OCI-LY7 (cell line): ENCODE measurements around the gene PLA2G12A. TPM values are rescaled to one million over a fixed set of nuclear protein-coding genes. Genes with fewer than 3 reads are reported as not detected.

Source experiments
- BruUV-seq: library from RNA; stranded (reverse); fragments of 400-500 nt; replicated peaks from 2 replicates; lab custom pipeline; 2021; lab: Mats Ljungman, UMichigan
- CTCF ChIA-PET: fragments of 300-600 bp; sonication (Branson Sonifier 250); formaldehyde crosslinking; loops from one replicate; lab custom pipeline; 2022; ENCODE audit warnings: antibody characterized with exemption; ENCODE audit not compliant: unreplicated experiment; lab: Charles Lee
- POLR2A ChIA-PET: fragments of 300-600 bp; sonication (Branson Sonifier 250); formaldehyde crosslinking; loops from one replicate; lab custom pipeline; 2022; ENCODE audit warnings: antibody characterized with exemption; lab: Charles Lee
- DNase-seq: peaks from one replicate; pipeline ENCODE4 v3.0.0-alpha.2; 2015; ENCODE audit warnings: low spot score
- H2AFZ ChIP-seq: fragments of 200-600 bp; sonication (generic), shearing (Covaris generic); 2 replicates; pipeline ENCODE4 v1.6.1; 2014; ENCODE audit warnings: mild to moderate bottlenecking, antibody characterized with exemption, low read length, moderate library complexity
- H3K27ac ChIP-seq: fragments of 200-600 bp; sonication (generic); 2 replicates; pipeline ENCODE4 v1.5.1; 2014; ENCODE audit warnings: mixed run types, low read depth, mild to moderate bottlenecking, moderate library complexity, low read length, inconsistent platforms; ENCODE audit not compliant: poor library complexity, severe bottlenecking
- H3K36me3 ChIP-seq: fragments of 200-600 bp; sonication (generic); 2 replicates; pipeline ENCODE4 v1.6.1; 2014; ENCODE audit warnings: mild to moderate bottlenecking, antibody characterized with exemption, low read length, moderate library complexity, mixed read lengths; ENCODE audit not compliant: insufficient read depth
- H3K4me1 ChIP-seq: fragments of 200-600 bp; sonication (generic); 2 replicates; pipeline ENCODE4 v1.5.1; 2014; ENCODE audit warnings: mild to moderate bottlenecking, low read length; ENCODE audit not compliant: insufficient read depth, poor library complexity, severe bottlenecking
- H3K4me2 ChIP-seq: fragments of 200-600 bp; sonication (generic); 2 replicates; pipeline ENCODE4 v1.6.1; 2014; ENCODE audit warnings: mild to moderate bottlenecking, low read length
- H3K4me3 ChIP-seq: fragments of 200-600 bp; sonication (generic); 2 replicates; pipeline ENCODE4 v1.5.1; 2014; ENCODE audit warnings: mild to moderate bottlenecking, low read depth, low read length; ENCODE audit not compliant: poor library complexity, severe bottlenecking
- H3K79me2 ChIP-seq: fragments of 200-600 bp; sonication (generic); 2 replicates; pipeline ENCODE4 v1.6.1; 2016; ENCODE audit warnings: low read depth, mild to moderate bottlenecking, low read length, moderate library complexity, mixed read lengths; ENCODE audit not compliant: insufficient read depth
- H3K9me2 ChIP-seq: fragments of 200-600 bp; sonication (generic); 2 replicates; pipeline ENCODE4 v1.6.1; 2016; ENCODE audit warnings: mild to moderate bottlenecking, low read length, mixed read lengths; ENCODE audit not compliant: insufficient read depth
- H3K9me3 ChIP-seq: fragments of 200-600 bp; sonication (generic); 2 replicates; pipeline ENCODE4 v1.6.1; 2014; ENCODE audit warnings: mild to moderate bottlenecking, mixed run types, low read length, mixed read lengths
- H4K20me1 ChIP-seq: fragments of 200-600 bp; sonication (generic); 2 replicates; pipeline ENCODE4 v1.6.1; 2014; ENCODE audit warnings: mild to moderate bottlenecking, antibody characterized with exemption, low read length, moderate library complexity, mixed read lengths; ENCODE audit not compliant: insufficient read depth
- EZH2phosphoT487 ChIP-seq: fragments of 200-600 bp; sonication (generic); IDR thresholded peaks from 2 replicates; pipeline ENCODE4 v1.6.1; 2018; ENCODE audit warnings: low read depth, borderline replicate concordance, mild to moderate bottlenecking, mixed run types, antibody characterized with exemption, low read length, moderate library complexity, mixed read lengths
- intact Hi-C: fragments of 100-400 bp; cut with micrococcal nuclease; formaldehyde crosslinking; loops from one replicate; pipeline ENCODE4 v1.10.0; 2022; ENCODE audit not compliant: unreplicated experiment
- total RNA-seq, 2 experiments: library from RNA; depleted of rRNA in 1 of 2; stranded (reverse); fragments of >200 nt in 1 of 2; shearing (Covaris generic) in 1 of 2; gene quantifications; 2 replicates each; pipeline ENCODE4 v1.2.3, GENCODE V29; 2014 to 2022
- TF ChIP-seq, protein P1 (sequence below): fragments of 200-600 bp; sonication (generic); conservative IDR thresholded peaks from 2 replicates; pipeline ENCODE4 v1.5.1; 2014; ENCODE audit warnings: mild to moderate bottlenecking, antibody characterized with exemption, low read length, moderate library complexity, mixed read lengths

The PLA2G12A gene
- total RNA-seq, 2 experiments from 2014 or later, result 18.1 to 35.9 TPM

DNA sequence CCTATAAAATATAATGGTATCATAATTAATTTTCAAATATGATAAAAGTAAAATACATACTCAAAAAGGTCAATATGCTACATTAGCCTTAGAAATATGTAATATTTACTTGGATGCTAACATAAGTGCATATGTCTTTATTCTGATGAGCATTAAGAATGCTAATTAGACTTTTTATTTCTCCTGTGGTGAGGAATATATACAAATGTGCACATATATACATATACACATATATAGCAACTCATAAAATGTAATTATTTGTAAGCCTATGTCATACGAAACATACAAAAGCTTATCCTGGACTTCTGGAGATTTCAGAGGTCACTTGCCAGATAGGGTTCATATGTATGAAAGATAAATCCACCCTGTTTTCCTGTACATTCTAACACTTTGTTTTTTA, 11.1 kb downstream of the PLA2G12A start:
- Histone ChIP-seq H3K27ac (no peak overlapping the region), H3K4me3 (no peak overlapping the region), H3K9me3 (peaks cover 3% of the 10 kb centered on the region; the same call in 1 of the 2 replicates), H4K20me1 (no peaks in the 10 kb centered on the region), H3K4me1 (peaks cover 12% of the 10 kb centered on the region), H3K4me2 (no peak overlapping the region), H3K36me3 (peaks cover 46% of the 10 kb centered on the region), H3K79me2 (peaks cover 5% of the 10 kb centered on the region; the same call in 1 of the 2 replicates), H2AFZ (no peak overlapping the region), H3K9me2 (no peaks in the 10 kb centered on the region)
- intact Hi-C loops, result no loop called here
- no peak for DNase-seq
- no TSS peak for BruUV-seq
- POLR2A ChIA-PET, result no interaction called here
- no peak for TF ChIP-seq EZH2phosphoT487
- TF ChIP-seq, protein P1, sequence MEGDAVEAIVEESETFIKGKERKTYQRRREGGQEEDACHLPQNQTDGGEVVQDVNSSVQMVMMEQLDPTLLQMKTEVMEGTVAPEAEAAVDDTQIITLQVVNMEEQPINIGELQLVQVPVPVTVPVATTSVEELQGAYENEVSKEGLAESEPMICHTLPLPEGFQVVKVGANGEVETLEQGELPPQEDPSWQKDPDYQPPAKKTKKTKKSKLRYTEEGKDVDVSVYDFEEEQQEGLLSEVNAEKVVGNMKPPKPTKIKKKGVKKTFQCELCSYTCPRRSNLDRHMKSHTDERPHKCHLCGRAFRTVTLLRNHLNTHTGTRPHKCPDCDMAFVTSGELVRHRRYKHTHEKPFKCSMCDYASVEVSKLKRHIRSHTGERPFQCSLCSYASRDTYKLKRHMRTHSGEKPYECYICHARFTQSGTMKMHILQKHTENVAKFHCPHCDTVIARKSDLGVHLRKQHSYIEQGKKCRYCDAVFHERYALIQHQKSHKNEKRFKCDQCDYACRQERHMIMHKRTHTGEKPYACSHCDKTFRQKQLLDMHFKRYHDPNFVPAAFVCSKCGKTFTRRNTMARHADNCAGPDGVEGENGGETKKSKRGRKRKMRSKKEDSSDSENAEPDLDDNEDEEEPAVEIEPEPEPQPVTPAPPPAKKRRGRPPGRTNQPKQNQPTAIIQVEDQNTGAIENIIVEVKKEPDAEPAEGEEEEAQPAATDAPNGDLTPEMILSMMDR, result no peak
- CTCF ChIA-PET, result no interaction called here

DNA sequence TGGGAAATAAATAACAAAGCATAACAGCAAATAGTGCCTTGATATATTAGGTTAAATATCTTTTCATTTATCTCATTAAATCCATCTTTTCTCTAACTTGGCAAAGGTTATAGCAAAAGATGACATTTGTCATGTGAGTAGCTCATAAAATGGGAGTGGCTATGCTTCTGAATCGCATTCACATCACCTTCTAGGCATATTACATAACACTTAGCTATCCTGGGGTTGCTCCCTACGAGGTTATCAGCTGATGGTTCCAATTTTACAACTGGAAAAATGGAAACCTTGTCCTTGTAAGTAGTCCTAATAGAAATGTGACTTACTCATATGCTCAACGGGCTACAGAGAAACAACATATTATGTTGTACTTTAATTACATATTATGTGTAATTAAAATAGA, 16.4 kb downstream of the PLA2G12A start:
- H2AFZ ChIP-seq, result no peak overlapping the region
- H3K4me3 ChIP-seq, result no peak overlapping the region
- H3K79me2 ChIP-seq, result no peaks in the 10 kb centered on the region
- no peaks in the 10 kb centered on the region for H3K4me1 ChIP-seq
- H3K4me2 ChIP-seq, result no peak overlapping the region
- H3K36me3 ChIP-seq, result peaks cover 52% of the 10 kb centered on the region
- POLR2A ChIA-PET, result interaction anchor here (0.8 kb wide), 1 partner anchor 10 kb away, joined by 5 read pairs; the partner anchor contains the start of gene CASP6
- TF ChIP-seq, protein P1, result no peak
- TF ChIP-seq EZH2phosphoT487, result no peak
- no TSS peak for BruUV-seq
- H3K27ac ChIP-seq, result no peak overlapping the region
- no peak for DNase-seq
- 0 out of 2 replicates have a peak, but pooled peaks cover 4% of the 10 kb centered on the region for H4K20me1 ChIP-seq
- no peaks in the 10 kb centered on the region for H3K9me2 ChIP-seq
- CTCF ChIA-PET, result no interaction called here
- H3K9me3 ChIP-seq, result 0 out of 2 replicates have a peak, but pooled peaks cover 3% of the 10 kb centered on the region
- intact Hi-C loops, result no loop called here

GRCh38 chr4:109708990-109709389, 20.9 kb downstream of the PLA2G12A start:
- CTCF ChIA-PET, result no interaction called here
- Histone ChIP-seq H4K20me1 (0 out of 2 replicates have a peak, but pooled peaks cover 4% of the 10 kb centered on the region), H3K9me2 (no peaks in the 10 kb centered on the region), H3K4me1 (peaks cover 4% of the 10 kb centered on the region), H3K27ac (no peak overlapping the region), H3K79me2 (no peaks in the 10 kb centered on the region), H3K36me3 (peaks cover 26% of the 10 kb centered on the region; the same call in 1 of the 2 replicates), H3K9me3 (no peaks in the 10 kb centered on the region), H3K4me2 (no peak overlapping the region), H2AFZ (no peak overlapping the region), H3K4me3 (no peak overlapping the region)
- no peak for TF ChIP-seq EZH2phosphoT487
- TF ChIP-seq, protein P1, result no peak
- DNase-seq, result no peak
- no TSS peak for BruUV-seq
- POLR2A ChIA-PET, result interaction anchor here (0.6 kb wide), 1 partner anchor 284 kb away, joined by 3 read pairs; no protein-coding TSS in a partner anchor
- intact Hi-C loops, result loop anchor here (10.0 kb wide), 1 partner anchor 486 kb away; the partner anchor contains the start of gene ELOVL6
